GM12891 (cell line): ENCODE results near the gene DIP2C.

Source experiments
- PAX5 ChIP-seq: IDR thresholded peaks from 2 replicates; pipeline ENCODE4 v1.6.1; 2011; ENCODE audit warnings: low read length, moderate library complexity, mild to moderate bottlenecking; ENCODE audit not compliant: insufficient read depth, severe bottlenecking
- POLR2A ChIP-seq: IDR thresholded peaks from 2 replicates; pipeline ENCODE4 v1.6.1; 2011; ENCODE audit warnings: low read depth, low read length, control low read depth
- POLR2AphosphoS5 ChIP-seq: IDR thresholded peaks from 2 replicates; pipeline ENCODE4 v1.6.1; 2011; ENCODE audit warnings: low read depth, low read length, control low read depth
- SPI1 ChIP-seq: IDR thresholded peaks from 2 replicates; pipeline ENCODE4 v1.6.1; 2011; ENCODE audit warnings: low read depth, low read length, control low read depth
- TAF1 ChIP-seq: IDR thresholded peaks from 2 replicates; pipeline ENCODE4 v1.6.1; 2011; ENCODE audit warnings: low read depth, low read length, control low read depth

- no peak for TF ChIP-seq TAF1
- TF ChIP-seq POLR2AphosphoS5 = no peak
- no peak for TF ChIP-seq POLR2A
- no peak for TF ChIP-seq PAX5
- TF ChIP-seq SPI1 = no peak
These were observed 209.0 kb downstream of the DIP2C start for GRCh38 chr10:480498-480927.
